ENCODE data around the gene ATP11C.
"Not testable (repeated sequence)": the region's sequence is repeated elsewhere in the genome, so short reads cannot be mapped to it uniquely, and the experiment has no call there.

The ATP11C gene

DNA sequence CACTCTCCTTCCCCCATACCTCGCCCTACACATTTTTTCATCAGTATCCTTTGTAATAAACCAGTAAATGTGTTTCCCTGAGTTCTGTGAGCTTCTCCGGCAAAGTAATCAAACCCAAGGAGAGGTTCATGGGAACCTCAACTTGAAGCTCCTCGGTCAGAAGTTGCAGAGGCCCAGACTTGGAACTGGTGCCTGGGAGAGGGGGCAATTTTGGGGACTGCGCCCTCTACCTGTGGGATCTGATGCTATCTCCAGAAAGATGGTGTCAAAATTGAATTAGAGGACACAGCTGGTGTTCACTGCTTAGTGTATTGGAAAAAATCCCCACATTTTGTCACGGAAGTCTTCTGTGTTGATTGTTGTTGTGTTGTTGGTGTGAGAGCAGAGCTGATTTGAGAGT, 70.6 kb downstream of the ATP11C start:
- no peak overlapping the region for H3K27ac ChIP-seq (ENCODE audit: low read depth, low read length)

DNA sequence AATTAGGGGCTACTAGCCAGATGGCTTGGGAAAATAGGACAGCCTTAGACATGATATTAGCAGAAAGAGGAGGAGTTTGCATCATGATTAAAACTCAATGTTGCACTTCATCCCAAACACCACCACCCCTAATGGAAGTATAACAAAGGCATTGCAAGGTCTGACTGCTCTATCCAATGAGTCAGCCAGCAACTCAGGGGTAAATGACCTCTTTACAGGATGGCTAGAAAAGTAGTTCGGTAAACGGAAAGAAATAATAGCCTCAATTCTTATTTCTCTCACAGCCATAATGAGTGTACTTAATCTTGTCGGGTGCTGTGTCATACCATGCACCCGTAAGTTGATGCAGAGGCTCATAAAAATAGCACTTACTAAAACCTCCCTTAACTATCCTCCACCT, 76.0 kb downstream of the ATP11C start:
- not testable (repeated sequence) for H3K4me3 ChIP-seq (ENCODE audit: low read depth, low read length); H3K27ac ChIP-seq (ENCODE audit: low read depth, low read length); H3K36me3 ChIP-seq (ENCODE audit: insufficient read depth, low read length); H3K4me1 ChIP-seq (ENCODE audit: control insufficient read depth, insufficient read depth, low read length, unreplicated experiment); H3K79me2 ChIP-seq (ENCODE audit: control insufficient read depth, insufficient read depth, low read length, unreplicated experiment); H3K27me3 ChIP-seq (ENCODE audit: insufficient read depth, low read length); H2AFZ ChIP-seq (ENCODE audit: low read length, unreplicated experiment)

More for the DNA sequence above, 70.6 kb downstream of the ATP11C start:
- Histone ChIP-seq H2AFZ (ENCODE audit: low read length, unreplicated experiment) (no peak overlapping the region), H3K27me3 (ENCODE audit: insufficient read depth, low read length) (no peaks in the 10 kb centered on the region), H3K4me1 (ENCODE audit: control insufficient read depth, insufficient read depth, low read length, unreplicated experiment) (no peaks in the 10 kb centered on the region), H3K36me3 (ENCODE audit: insufficient read depth, low read length) (no peaks in the 10 kb centered on the region), H3K4me3 (ENCODE audit: low read depth, low read length) (no peak overlapping the region), H3K79me2 (ENCODE audit: control insufficient read depth, insufficient read depth, low read length, unreplicated experiment) (no peaks in the 10 kb centered on the region)

DNA sequence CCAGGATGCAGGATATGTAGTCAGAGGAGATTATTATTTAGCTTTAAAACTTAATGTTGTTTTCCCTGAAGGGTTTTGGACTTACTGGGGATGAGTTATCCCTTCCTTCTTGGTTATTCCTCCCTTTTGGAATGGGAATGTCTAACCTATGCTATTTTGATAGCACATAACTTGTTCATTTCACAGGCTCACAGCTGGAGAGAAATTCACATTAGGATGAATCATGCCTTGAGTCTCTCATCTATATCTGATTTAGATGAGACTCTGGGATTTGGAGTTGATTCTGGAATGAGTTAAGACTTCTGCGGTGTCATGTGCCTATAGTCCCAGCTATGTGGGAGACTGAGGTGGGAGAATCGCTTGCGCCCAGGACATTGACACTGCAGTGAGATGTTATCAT, 81.1 kb downstream of the ATP11C start:
- H3K4me3 ChIP-seq (ENCODE audit: low read depth, low read length): no peak overlapping the region
- H3K79me2 ChIP-seq (ENCODE audit: control insufficient read depth, insufficient read depth, low read length, unreplicated experiment): no peaks in the 10 kb centered on the region
- H3K4me1 ChIP-seq (ENCODE audit: control insufficient read depth, insufficient read depth, low read length, unreplicated experiment): no peaks in the 10 kb centered on the region
- no peak overlapping the region for H2AFZ ChIP-seq (ENCODE audit: low read length, unreplicated experiment)
- no peak overlapping the region for H3K27ac ChIP-seq (ENCODE audit: low read depth, low read length)
- H3K27me3 ChIP-seq (ENCODE audit: insufficient read depth, low read length): no peaks in the 10 kb centered on the region
- no peaks in the 10 kb centered on the region for H3K36me3 ChIP-seq (ENCODE audit: insufficient read depth, low read length)

DNA sequence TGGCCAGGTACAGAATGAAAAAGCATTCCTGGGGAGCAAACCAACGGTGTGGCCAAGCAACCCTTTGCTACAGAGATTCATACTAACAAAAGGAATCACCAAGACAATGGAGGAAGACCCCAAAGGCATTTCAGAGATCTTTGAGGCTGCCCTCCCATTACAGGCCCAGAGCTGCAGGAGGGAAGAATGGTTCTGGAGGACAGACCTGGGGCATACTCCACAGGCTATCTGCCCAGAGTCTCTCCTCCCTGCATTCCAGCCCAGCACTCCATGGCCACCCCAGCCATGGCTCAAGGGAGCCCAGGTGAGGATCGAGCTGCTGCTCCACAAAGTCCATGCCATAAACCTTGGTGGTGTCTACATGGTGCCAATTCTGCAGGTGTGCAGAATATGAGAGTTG, 81.9 kb downstream of the ATP11C start:
- Histone ChIP-seq H3K4me1 (ENCODE audit: control insufficient read depth, insufficient read depth, low read length, unreplicated experiment) (no peaks in the 10 kb centered on the region), H2AFZ (ENCODE audit: low read length, unreplicated experiment) (no peak overlapping the region), H3K27ac (ENCODE audit: low read depth, low read length) (no peak overlapping the region), H3K4me3 (ENCODE audit: low read depth, low read length) (no peak overlapping the region), H3K79me2 (ENCODE audit: control insufficient read depth, insufficient read depth, low read length, unreplicated experiment) (no peaks in the 10 kb centered on the region), H3K36me3 (ENCODE audit: insufficient read depth, low read length) (no peaks in the 10 kb centered on the region), H3K27me3 (ENCODE audit: insufficient read depth, low read length) (no peaks in the 10 kb centered on the region)

DNA sequence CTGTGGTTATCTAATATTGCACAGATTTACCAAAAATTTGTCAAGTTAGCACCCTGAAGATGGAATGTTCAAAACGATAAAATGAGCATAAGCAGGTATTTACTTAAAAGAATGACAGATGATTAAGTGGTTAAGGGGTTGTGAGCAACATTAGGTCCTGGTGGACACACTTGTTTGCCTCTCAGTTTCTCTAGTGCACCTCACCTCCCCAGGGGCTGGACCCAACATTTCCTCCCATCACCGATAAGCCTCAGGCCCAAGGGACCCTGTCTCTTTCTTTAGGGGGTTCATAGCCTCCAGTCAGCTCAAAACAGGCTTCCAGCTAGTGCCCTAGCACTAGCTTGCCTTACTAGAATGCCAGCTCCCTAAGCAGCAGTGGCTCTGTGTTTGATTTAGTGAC, 88.0 kb downstream of the ATP11C start:
- Histone ChIP-seq H3K79me2 (ENCODE audit: control insufficient read depth, insufficient read depth, low read length, unreplicated experiment) (no peaks in the 10 kb centered on the region), H2AFZ (ENCODE audit: low read length, unreplicated experiment) (no peak overlapping the region), H3K4me3 (ENCODE audit: low read depth, low read length) (no peak overlapping the region), H3K4me1 (ENCODE audit: control insufficient read depth, insufficient read depth, low read length, unreplicated experiment) (no peaks in the 10 kb centered on the region), H3K27me3 (ENCODE audit: insufficient read depth, low read length) (no peaks in the 10 kb centered on the region), H3K27ac (ENCODE audit: low read depth, low read length) (no peak overlapping the region), H3K36me3 (ENCODE audit: insufficient read depth, low read length) (no peaks in the 10 kb centered on the region)

DNA sequence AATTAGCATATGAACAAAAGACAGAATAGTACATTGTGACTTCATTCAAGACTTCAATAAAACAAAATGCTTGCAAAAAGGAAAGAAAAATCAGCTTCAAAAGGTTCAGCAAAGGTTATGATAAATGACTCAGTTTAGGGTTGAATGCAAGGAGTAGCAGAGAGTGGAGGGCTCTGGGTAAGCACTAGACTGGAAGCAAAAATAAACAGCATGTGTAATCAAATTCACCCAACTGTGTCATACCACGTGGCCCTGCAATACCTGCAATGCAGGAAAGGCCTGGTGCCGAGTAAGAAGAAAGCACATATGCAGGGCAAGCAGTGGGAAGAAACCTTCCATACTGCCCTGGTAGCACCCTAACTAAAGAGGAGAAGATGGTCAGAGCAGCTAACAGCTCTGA, 88.7 kb downstream of the ATP11C start:
- Histone ChIP-seq H3K4me3 (ENCODE audit: low read depth, low read length) (no peak overlapping the region), H2AFZ (ENCODE audit: low read length, unreplicated experiment) (no peak overlapping the region), H3K79me2 (ENCODE audit: control insufficient read depth, insufficient read depth, low read length, unreplicated experiment) (no peaks in the 10 kb centered on the region), H3K4me1 (ENCODE audit: control insufficient read depth, insufficient read depth, low read length, unreplicated experiment) (no peaks in the 10 kb centered on the region), H3K27me3 (ENCODE audit: insufficient read depth, low read length) (no peaks in the 10 kb centered on the region), H3K36me3 (ENCODE audit: insufficient read depth, low read length) (no peaks in the 10 kb centered on the region), H3K27ac (ENCODE audit: low read depth, low read length) (no peak overlapping the region)

DNA sequence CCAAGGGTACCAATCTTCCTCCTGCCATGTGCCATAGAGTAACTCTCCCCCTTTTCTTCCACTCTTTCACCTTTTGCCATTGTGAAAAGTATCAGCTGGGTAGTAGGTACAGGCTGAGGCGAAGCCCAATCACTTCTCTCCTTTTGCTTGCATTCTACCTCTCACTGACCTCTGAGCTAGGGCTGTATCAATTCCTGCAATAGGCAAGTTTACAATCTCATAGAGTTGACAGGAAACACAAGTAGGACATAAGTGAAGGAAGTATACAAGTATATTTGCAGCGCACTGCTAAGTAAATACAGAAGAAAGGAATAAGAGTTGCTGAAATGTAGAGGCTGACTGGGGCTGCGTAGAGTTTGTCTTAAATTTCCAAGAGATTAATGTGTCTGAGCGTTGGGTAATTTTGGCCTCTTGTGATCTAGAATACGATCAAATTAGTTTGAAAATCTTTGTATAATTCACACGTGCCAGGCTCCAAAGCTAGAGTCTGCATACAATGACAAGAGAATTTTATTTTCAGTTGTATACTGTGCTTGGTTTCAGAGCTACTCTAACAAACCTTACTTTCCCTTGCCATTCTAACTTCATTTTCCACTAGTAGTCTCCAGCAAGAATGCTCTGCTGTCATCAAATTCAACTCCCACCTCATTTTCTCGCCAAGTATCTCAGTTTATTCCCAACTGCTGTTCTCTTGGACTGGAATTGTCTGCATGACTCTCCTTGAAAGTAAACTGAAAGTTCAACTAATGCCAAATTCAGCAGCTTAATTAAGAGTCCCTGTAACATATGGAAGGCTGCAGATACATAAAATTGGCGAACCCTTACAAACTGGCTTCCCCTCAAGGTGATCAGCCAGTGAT, 90.3 kb downstream of the ATP11C start:
- no peaks in the 10 kb centered on the region for H3K27me3 ChIP-seq (ENCODE audit: insufficient read depth, low read length)
- H3K4me1 ChIP-seq (ENCODE audit: control insufficient read depth, insufficient read depth, low read length, unreplicated experiment): no peaks in the 10 kb centered on the region
- no peaks in the 10 kb centered on the region for H3K36me3 ChIP-seq (ENCODE audit: insufficient read depth, low read length)
- H3K4me3 ChIP-seq (ENCODE audit: low read depth, low read length): no peak overlapping the region
- no peaks in the 10 kb centered on the region for H3K79me2 ChIP-seq (ENCODE audit: control insufficient read depth, insufficient read depth, low read length, unreplicated experiment)
- H3K27ac ChIP-seq (ENCODE audit: low read depth, low read length): no peak overlapping the region
- H2AFZ ChIP-seq (ENCODE audit: low read length, unreplicated experiment): no peak overlapping the region

DNA sequence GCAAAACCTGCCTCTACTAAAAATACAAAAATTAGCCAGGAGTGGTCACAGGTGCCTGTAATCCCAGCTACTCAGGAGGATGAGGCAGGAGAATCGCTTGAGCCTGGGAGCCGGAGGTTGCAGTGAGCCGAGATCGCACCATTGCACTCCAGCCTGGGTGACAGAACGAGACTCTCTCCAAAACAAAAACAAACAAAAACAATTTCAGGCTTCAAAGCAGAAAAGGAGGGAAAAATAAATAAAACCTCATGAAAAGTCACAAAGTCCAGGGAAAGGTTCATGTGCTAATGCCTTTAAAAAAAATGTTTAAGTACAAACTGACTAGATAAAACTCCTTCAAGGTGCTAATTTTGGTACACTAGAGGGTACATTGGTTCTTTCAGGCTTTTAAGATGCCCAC, 96.5 kb downstream of the ATP11C start:
- H3K4me1 ChIP-seq (ENCODE audit: control insufficient read depth, insufficient read depth, low read length, unreplicated experiment): peaks cover 16% of the 10 kb centered on the region
- not testable (repeated sequence) for H3K27ac ChIP-seq (ENCODE audit: low read depth, low read length); H3K27me3 ChIP-seq (ENCODE audit: insufficient read depth, low read length); H3K36me3 ChIP-seq (ENCODE audit: insufficient read depth, low read length); H3K4me3 ChIP-seq (ENCODE audit: low read depth, low read length); H2AFZ ChIP-seq (ENCODE audit: low read length, unreplicated experiment); H3K79me2 ChIP-seq (ENCODE audit: control insufficient read depth, insufficient read depth, low read length, unreplicated experiment)

DNA sequence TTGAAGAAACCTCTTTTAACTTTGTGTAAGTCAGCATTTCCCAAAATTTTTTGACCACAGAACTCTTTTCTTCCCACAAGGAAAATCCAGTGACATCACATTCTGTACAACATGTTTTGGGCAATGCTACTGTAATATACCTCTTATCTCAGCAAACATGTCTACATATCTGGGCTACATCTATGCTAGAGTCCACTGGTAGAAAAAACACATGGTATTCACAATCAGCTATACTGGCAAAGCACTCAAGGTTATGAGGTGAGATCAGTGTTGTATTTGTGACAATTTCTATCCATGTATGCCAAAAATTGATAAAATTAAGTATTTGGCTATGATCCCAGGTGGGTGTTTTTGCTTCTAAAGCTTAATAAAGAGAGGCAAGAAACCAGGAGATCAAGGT, 98.0 kb downstream of the ATP11C start:
- H3K79me2 ChIP-seq (ENCODE audit: control insufficient read depth, insufficient read depth, low read length, unreplicated experiment): peaks cover 11% of the 10 kb centered on the region
- H3K4me3 ChIP-seq (ENCODE audit: low read depth, low read length): no peak overlapping the region
- H3K36me3 ChIP-seq (ENCODE audit: insufficient read depth, low read length): no peaks in the 10 kb centered on the region
- no peaks in the 10 kb centered on the region for H3K27me3 ChIP-seq (ENCODE audit: insufficient read depth, low read length)
- no peak overlapping the region for H2AFZ ChIP-seq (ENCODE audit: low read length, unreplicated experiment)
- H3K4me1 ChIP-seq (ENCODE audit: control insufficient read depth, insufficient read depth, low read length, unreplicated experiment): peaks cover 26% of the 10 kb centered on the region
- H3K27ac ChIP-seq (ENCODE audit: low read depth, low read length): no peak overlapping the region

DNA sequence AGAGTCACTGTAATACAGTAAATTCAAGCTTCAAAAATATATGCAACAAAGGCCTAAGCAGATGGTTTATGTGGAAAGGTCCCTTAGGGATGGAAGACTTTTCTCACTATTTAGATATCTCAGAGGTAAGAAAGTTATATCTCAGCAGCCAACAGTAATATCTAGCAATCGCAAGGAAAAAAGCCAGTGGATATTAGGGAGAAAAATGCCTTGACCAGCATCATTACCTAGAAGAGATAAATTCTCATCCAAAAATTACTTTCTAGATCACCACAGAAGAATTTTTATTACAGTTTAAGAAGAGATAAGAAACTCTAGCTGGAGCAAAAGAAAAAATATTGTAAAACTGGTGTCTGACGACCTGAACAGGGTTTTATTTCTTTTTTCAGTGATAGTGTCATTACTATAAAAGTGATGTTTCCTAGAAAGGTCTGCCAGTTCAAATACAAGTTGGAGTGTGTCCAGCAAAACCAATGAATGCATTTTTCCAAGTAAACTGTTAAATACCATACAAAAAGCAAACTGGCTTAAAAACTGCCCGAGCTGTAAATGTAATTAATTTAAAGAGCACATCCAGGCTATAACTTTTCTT, 100.0 kb downstream of the ATP11C start:
- H3K36me3 ChIP-seq (ENCODE audit: insufficient read depth, low read length): no peaks in the 10 kb centered on the region
- no peak overlapping the region for H3K4me3 ChIP-seq (ENCODE audit: low read depth, low read length)
- H2AFZ ChIP-seq (ENCODE audit: low read length, unreplicated experiment): no peak overlapping the region
- H3K27me3 ChIP-seq (ENCODE audit: insufficient read depth, low read length): no peaks in the 10 kb centered on the region
- H3K79me2 ChIP-seq (ENCODE audit: control insufficient read depth, insufficient read depth, low read length, unreplicated experiment): peaks cover 23% of the 10 kb centered on the region
- peak overlapping the region; percentile 32; the same call in 1 of the 2 replicates for H3K27ac ChIP-seq (ENCODE audit: low read depth, low read length)
- H3K4me1 ChIP-seq (ENCODE audit: control insufficient read depth, insufficient read depth, low read length, unreplicated experiment): peaks cover 36% of the 10 kb centered on the region

Data from ACC112 (cell line).